DOHH2 (cell line): ENCODE measurements around the gene CYB5R3.

Experiments used
- H3F3A ChIP-seq: fragments of 200-600 bp; sonication (generic), shearing (Covaris generic); 2 replicates; pipeline ENCODE4 v1.6.0; 2016; ENCODE audit warnings: antibody characterized with exemption, mild to moderate bottlenecking; ENCODE audit not compliant: control insufficient read depth, insufficient read depth
- H3K27ac ChIP-seq: fragments of 200-600 bp; sonication (generic); 2 replicates; pipeline ENCODE4 v1.5.1; 2014; ENCODE audit warnings: low read depth, mild to moderate bottlenecking, low read length, moderate library complexity
- H3K27me3 ChIP-seq: fragments of 200-600 bp; sonication (generic); 2 replicates; pipeline ENCODE4 v1.6.1; 2014; ENCODE audit warnings: mild to moderate bottlenecking, low read length, mixed read lengths; ENCODE audit not compliant: control insufficient read depth
- H3K36me3 ChIP-seq: fragments of 200-600 bp; sonication (generic); 2 replicates; pipeline ENCODE4 v1.6.1; 2014; ENCODE audit warnings: mild to moderate bottlenecking, low read length, moderate library complexity, mixed read lengths; ENCODE audit not compliant: control insufficient read depth
- H3K4me1 ChIP-seq: fragments of 200-600 bp; sonication (generic); 2 replicates; pipeline ENCODE4 v1.6.1; 2014; ENCODE audit warnings: mild to moderate bottlenecking, low read length, mixed read lengths; ENCODE audit not compliant: control insufficient read depth
- H3K4me2 ChIP-seq: fragments of 200-600 bp; sonication (generic); 2 replicates; pipeline ENCODE4 v1.6.0; 2014; ENCODE audit warnings: mild to moderate bottlenecking, low read length, moderate library complexity
- H3K4me3 ChIP-seq: fragments of 200-600 bp; sonication (generic); 2 replicates; pipeline ENCODE4 v1.5.1; 2014; ENCODE audit warnings: mild to moderate bottlenecking, low read length, mixed read lengths
- H3K79me2 ChIP-seq: fragments of 200-600 bp; sonication (generic); 2 replicates; pipeline ENCODE4 v1.6.1; 2014; ENCODE audit warnings: mild to moderate bottlenecking, low read length, mixed read lengths; ENCODE audit not compliant: control insufficient read depth
- H3K9me2 ChIP-seq: fragments of 200-600 bp; sonication (generic); replicated peaks from 2 replicates; pipeline ENCODE4 v1.6.1; 2014; ENCODE audit warnings: mild to moderate bottlenecking, low read length, mixed read lengths; ENCODE audit not compliant: control insufficient read depth
- H3K9me3 ChIP-seq: fragments of 200-600 bp; sonication (generic); 2 replicates; pipeline ENCODE4 v1.6.1; 2014; ENCODE audit warnings: antibody characterized with exemption, low read length, mixed read lengths; ENCODE audit not compliant: control insufficient read depth, insufficient read depth
- H4K20me1 ChIP-seq: fragments of 200-600 bp; sonication (generic); 2 replicates; pipeline ENCODE4 v1.6.0; 2014; ENCODE audit warnings: low read depth, mild to moderate bottlenecking, antibody characterized with exemption, low read length, moderate library complexity; ENCODE audit not compliant: control insufficient read depth, insufficient read depth
- EZH2phosphoT487 ChIP-seq: fragments of 200-600 bp; sonication (generic); IDR thresholded peaks from 2 replicates; pipeline ENCODE4 v1.6.1; 2017; ENCODE audit warnings: borderline replicate concordance, mild to moderate bottlenecking, antibody characterized with exemption, low read length, moderate library complexity, mixed read lengths
- TF ChIP-seq, protein P1 (sequence below): fragments of 200-600 bp; sonication (generic); IDR thresholded peaks from one replicate; pipeline ENCODE4 v1.5.1; 2014; ENCODE audit warnings: antibody characterized with exemption, mild to moderate bottlenecking, low read depth, low read length; ENCODE audit not compliant: poor library complexity, severe bottlenecking

Gene CYB5R3

DNA sequence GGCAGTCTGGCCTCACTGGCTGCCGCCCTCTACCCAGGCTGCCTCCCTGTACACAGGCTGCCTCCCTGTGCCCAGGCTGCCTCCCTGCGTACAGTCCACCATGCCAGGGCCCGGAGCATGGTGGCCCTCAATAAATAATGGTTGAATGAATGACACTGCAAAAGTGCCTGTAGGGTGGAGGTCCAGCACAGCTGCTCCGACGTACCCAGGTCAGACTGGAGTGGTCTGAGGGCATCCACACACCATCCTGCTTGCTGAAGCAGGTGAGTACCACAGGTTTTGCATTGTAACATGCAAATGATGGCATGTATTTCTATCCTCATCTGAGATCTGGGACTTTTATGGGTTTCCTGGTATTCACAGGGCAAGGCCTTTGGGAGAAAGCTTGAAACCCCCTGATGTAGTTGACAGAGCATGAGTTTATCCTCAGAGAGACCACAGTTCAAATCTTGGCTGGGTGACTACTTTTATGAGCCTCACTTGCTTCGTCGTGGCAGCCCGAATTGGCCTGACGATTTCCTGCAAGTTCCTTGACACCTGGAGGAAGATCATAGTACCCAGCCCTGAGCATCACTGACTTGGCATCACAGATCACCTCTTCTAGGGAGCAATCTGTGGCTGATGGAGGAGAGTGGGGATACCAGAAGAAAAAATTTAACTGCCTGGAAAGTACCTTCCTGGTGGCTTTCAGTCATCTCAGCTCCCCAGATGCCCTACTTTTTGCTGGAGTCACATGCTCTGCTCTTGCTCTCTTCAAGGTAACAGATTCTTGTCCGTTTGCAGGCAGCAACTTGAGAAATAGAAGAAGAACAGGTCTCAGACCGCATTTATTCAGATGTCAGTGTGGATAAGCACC, 16.0 kb upstream of the CYB5R3 start:
- H3K36me3 ChIP-seq, result no peaks in the 10 kb centered on the region
- peak overlapping the region; percentile 28 for H3K4me3 ChIP-seq
- H4K20me1 ChIP-seq, result no peaks in the 10 kb centered on the region
- H3K9me2 ChIP-seq, result no peaks in the 10 kb centered on the region
- peak overlapping the region; percentile 63 for H3K27ac ChIP-seq
- H3F3A ChIP-seq, result peaks cover 16% of the 10 kb centered on the region
- TF ChIP-seq, protein P1, sequence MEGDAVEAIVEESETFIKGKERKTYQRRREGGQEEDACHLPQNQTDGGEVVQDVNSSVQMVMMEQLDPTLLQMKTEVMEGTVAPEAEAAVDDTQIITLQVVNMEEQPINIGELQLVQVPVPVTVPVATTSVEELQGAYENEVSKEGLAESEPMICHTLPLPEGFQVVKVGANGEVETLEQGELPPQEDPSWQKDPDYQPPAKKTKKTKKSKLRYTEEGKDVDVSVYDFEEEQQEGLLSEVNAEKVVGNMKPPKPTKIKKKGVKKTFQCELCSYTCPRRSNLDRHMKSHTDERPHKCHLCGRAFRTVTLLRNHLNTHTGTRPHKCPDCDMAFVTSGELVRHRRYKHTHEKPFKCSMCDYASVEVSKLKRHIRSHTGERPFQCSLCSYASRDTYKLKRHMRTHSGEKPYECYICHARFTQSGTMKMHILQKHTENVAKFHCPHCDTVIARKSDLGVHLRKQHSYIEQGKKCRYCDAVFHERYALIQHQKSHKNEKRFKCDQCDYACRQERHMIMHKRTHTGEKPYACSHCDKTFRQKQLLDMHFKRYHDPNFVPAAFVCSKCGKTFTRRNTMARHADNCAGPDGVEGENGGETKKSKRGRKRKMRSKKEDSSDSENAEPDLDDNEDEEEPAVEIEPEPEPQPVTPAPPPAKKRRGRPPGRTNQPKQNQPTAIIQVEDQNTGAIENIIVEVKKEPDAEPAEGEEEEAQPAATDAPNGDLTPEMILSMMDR, result no peak
- no peak for TF ChIP-seq EZH2phosphoT487
- peak overlapping the region; percentile 58 for H3K4me2 ChIP-seq
- peaks cover 71% of the 10 kb centered on the region for H3K4me1 ChIP-seq
- no peaks in the 10 kb centered on the region for H3K9me3 ChIP-seq
- no peaks in the 10 kb centered on the region for H3K27me3 ChIP-seq
- H3K79me2 ChIP-seq, result no peaks in the 10 kb centered on the region

DNA sequence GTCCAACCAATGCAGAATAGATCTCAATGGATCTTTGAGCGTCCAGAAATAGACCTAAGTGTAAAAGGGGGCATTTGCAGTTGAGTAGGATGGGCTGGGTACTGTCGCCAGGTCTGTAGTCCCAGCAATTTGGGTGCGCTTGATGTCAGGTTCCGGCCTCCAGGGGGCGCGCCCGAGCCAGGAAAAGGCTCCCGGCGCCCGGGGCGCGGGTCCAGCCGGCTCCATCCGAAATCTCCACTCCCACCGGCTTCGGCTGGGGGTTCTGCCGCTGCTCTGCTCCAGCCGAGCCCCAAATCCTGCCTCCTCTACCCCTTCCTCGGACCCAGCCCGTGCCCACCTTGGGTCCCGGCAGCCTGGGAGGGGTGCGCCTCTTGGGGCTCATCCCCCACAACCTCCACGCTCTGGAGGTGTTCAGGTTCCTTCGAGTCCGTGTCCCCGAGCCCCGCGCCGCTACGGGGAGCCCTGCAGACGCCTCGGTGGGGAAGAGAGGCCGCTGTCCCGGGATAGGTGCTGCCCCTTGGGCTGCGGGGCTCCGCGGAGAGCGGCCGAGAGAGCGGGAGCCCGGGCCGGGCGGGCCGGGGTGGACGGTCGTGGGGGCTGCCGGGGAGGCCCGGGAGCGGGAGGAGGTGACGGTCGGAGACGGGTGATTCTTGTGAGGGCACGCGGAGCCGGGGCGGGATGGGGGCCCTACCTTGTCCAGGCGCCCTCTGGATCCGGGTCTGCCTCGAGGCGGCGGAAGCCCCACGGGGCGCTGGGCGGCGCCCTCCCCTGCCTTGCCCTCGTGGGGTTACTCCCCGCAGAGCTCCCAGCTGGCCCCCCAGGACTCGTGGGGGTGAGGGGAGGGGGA, 13.0 kb upstream of the CYB5R3 start:
- Histone ChIP-seq H3K9me2 (no peaks in the 10 kb centered on the region), H3F3A (peaks cover 22% of the 10 kb centered on the region), H3K79me2 (no peaks in the 10 kb centered on the region), H3K4me1 (peaks cover 60% of the 10 kb centered on the region), H3K27ac (peak overlapping the region; percentile 38), H3K4me2 (peak overlapping the region; percentile 100), H3K36me3 (no peaks in the 10 kb centered on the region), H3K27me3 (no peaks in the 10 kb centered on the region), H3K4me3 (peak overlapping the region; percentile 89), H4K20me1 (no peaks in the 10 kb centered on the region), H3K9me3 (no peaks in the 10 kb centered on the region)
- TF ChIP-seq EZH2phosphoT487, result no peak
- TF ChIP-seq, protein P1, result peak; percentile 85

DNA sequence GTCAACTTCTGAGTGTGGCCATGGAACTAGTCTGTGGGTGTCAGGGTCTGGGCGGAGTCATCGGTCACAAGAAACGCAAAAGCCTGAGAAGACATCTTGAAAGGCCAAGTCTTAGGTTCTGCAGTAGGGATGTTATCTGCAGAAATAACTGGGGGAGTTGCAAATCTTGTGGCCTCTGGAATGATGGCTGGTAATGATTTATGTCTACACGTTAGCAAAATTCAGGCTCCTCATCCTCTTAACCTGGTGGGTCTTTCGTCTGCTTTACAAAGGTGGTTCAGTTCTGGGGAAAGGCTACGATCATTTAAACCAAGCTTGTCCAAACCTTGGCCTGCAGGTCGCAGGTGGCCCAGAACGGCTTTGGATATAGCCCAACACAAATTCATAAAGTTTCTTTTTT, 7.4 kb upstream of the CYB5R3 start:
- Histone ChIP-seq H3K9me2 (no peaks in the 10 kb centered on the region), H3K4me2 (no peak overlapping the region), H3K9me3 (no peaks in the 10 kb centered on the region), H4K20me1 (no peaks in the 10 kb centered on the region), H3K27me3 (no peaks in the 10 kb centered on the region), H3K4me1 (peaks cover 50% of the 10 kb centered on the region), H3K36me3 (no peaks in the 10 kb centered on the region), H3K79me2 (no peaks in the 10 kb centered on the region), H3K27ac (no peak overlapping the region), H3F3A (peaks cover 10% of the 10 kb centered on the region; the same call in 1 of the 2 replicates), H3K4me3 (no peak overlapping the region)
- no peak for TF ChIP-seq EZH2phosphoT487
- TF ChIP-seq, protein P1, result no peak
